Aorta (tissue), 5 donors: ENCODE results near the gene ONECUT2. TPM values are rescaled to one million over a fixed set of nuclear protein-coding genes. Genes with fewer than 3 reads are reported as not detected.

Experiments
- ATAC-seq: fragments of 200-7000 bp; cut with Tn5 transposase; one replicate; pipeline ENCODE4 v1.9.1; 2022; ENCODE audit warnings: moderate library complexity; ENCODE audit not compliant: low FRiP score
- DNase-seq, 2 donors: peaks; one replicate each; pipeline ENCODE4 v3.0.0-alpha.2; 2020
- H3K27ac ChIP-seq, 2 donors: one replicate each; pipeline ENCODE4 v1.5.1; 2013; ENCODE audit warnings: low read length in 2 of 2, mild to moderate bottlenecking in 2 of 2, moderate library complexity in 2 of 2, control low read depth in 1 of 2, inconsistent platforms in 1 of 2, low read depth in 1 of 2
- H3K27me3 ChIP-seq, 2 donors: one replicate each; pipeline ENCODE4 v1.6.1; 2013; ENCODE audit warnings: control low read depth in 1 of 2, low read length in 1 of 2, mild to moderate bottlenecking in 1 of 2, moderate library complexity in 1 of 2; ENCODE audit not compliant: insufficient read depth in 2 of 2, control insufficient read depth in 1 of 2
- H3K36me3 ChIP-seq, 2 donors: one replicate each; pipeline ENCODE4 v1.6.1; 2013; ENCODE audit warnings: control low read depth in 1 of 2, low read length in 1 of 2, mild to moderate bottlenecking in 1 of 2; ENCODE audit not compliant: insufficient read depth in 2 of 2, control insufficient read depth in 1 of 2
- H3K4me1 ChIP-seq, 2 donors: one replicate each; pipeline ENCODE4 v1.6.1; 2013; ENCODE audit warnings: low read length in 2 of 2, control low read depth in 1 of 2, mild to moderate bottlenecking in 1 of 2, moderate library complexity in 1 of 2; ENCODE audit not compliant: insufficient read depth in 2 of 2, control insufficient read depth in 1 of 2
- H3K4me3 ChIP-seq, 2 donors: one replicate each; pipeline ENCODE4 v1.5.1; 2013; ENCODE audit warnings: low read length in 2 of 2, control low read depth in 1 of 2, mild to moderate bottlenecking in 1 of 2
- H3K9me3 ChIP-seq: one replicate; pipeline ENCODE4 v1.6.1; 2013; ENCODE audit warnings: mild to moderate bottlenecking, low read length; ENCODE audit not compliant: control insufficient read depth
- WGBS, 2 donors: extraction: QIAGEN DNeasy Blood & Tissue Kit; methylation state at CpG; one replicate each; pipeline ENCODE4 v1.1.7; 2013; 5-methylcytosine and 5-hydroxymethylcytosine counted together
- intact Hi-C, 2 donors: fragments of 100-400 bp; cut with DNase I; formaldehyde crosslinking; loops; one replicate each; pipeline versions ENCODE4 v1.14.2 to v1.15.0; 2022
- polyA plus RNA-seq, 2 donors: library from polyadenylated mRNA; stranded (reverse); fragments of 200-250 nt; gene quantifications; one replicate each; pipeline ENCODE4 v1.2.3, GENCODE V29; 2013
- total RNA-seq, 2 donors: library from RNA; stranded (reverse); fragmentation: NEBNext Ultra II Directional; extraction: Animal tissue kit (Norgen Biotek cat#: 25700); gene quantifications; one replicate each; pipeline ENCODE4 v1.2.1, GENCODE V29; 2021
- donor health status: healthy with polysubstance abuse.
- donor health status: Bipolar disorder and iron deficiency.
- donor health status: DM: no; HTN: no; CAD: no.
- donor health status: DM: no; HTN: no; CAD: no.
- donor health status: DM: yes; HTN: yes; CAD: no.

Gene ONECUT2
- total and polyA plus RNA-seq, 4 donors: 0.03 to 0.69 (median 0.41) TPM

GRCh38 chr18:57433934-57434535 lies 1.1 kb upstream of the ONECUT2 start:
- no peak for ATAC-seq
- peaks cover 0 to 3% of the 10 kb centered on the region in 2 donors for H3K27me3 ChIP-seq

GRCh38 chr18:57435846-57436190 lies 644 bp downstream of the ONECUT2 start:
- Histone ChIP-seq H3K27me3 (peaks cover 0 to 6% of the 10 kb centered on the region in 2 donors), H3K36me3 (no peaks in the 10 kb centered on the region), H3K4me1 (no peaks in the 10 kb centered on the region), H3K9me3 (no peaks in the 10 kb centered on the region), H3K4me3 (peak overlapping the region; percentile 37 to 65), H3K27ac (no peak overlapping the region)
- DNase-seq: no peak
- intact Hi-C loops: loop anchor here in 1 of 2 donors (5.0 to 10.0 kb wide), 2 partner anchors 56 to 119 kb away; no protein-coding TSS in a partner anchor
- no peak for ATAC-seq
- 0 to 1% methylated on average over 8 to 44 of the region's 44 CpGs for WGBS, 2 donors

More at GRCh38 chr18:57433934-57434535, 1.1 kb upstream of the ONECUT2 start:
- 6 to 7% methylated on average over 25 of the region's 25 CpGs for WGBS, 2 donors
- H3K4me3 ChIP-seq: peak overlapping the region in 1 of 2 donors; percentile 4
- no peaks in the 10 kb centered on the region for H3K36me3 ChIP-seq
- DNase-seq: no peak
- H3K27ac ChIP-seq: no peak overlapping the region
- intact Hi-C loops: loop anchor here in 1 of 2 donors (10.0 kb wide), 1 partner anchor 121 kb away; no protein-coding TSS in a partner anchor
- no peaks in the 10 kb centered on the region for H3K4me1 ChIP-seq
- no peaks in the 10 kb centered on the region for H3K9me3 ChIP-seq

- Histone ChIP-seq H3K36me3 (no peaks in the 10 kb centered on the region), H3K4me1 (no peaks in the 10 kb centered on the region), H3K4me3 (no peak overlapping the region), H3K27me3 (peaks cover 0 to 6% of the 10 kb centered on the region in 2 donors), H3K9me3 (no peaks in the 10 kb centered on the region), H3K27ac (no peak overlapping the region)
- no peak for ATAC-seq
- no peak for DNase-seq
- 2 to 4% methylated on average over 62 of the region's 62 CpGs for WGBS, 2 donors
- intact Hi-C loops: loop anchor here in 1 of 2 donors (5.0 to 10.0 kb wide), 2 partner anchors 56 to 118 kb away; no protein-coding TSS in a partner anchor
These were observed 1.2 kb downstream of the ONECUT2 start for GRCh38 chr18:57436191-57436964.

- no peak for ATAC-seq
- H3K4me3 ChIP-seq: no peak overlapping the region
- no peaks in the 10 kb centered on the region for H3K4me1 ChIP-seq
- intact Hi-C loops: loop anchor here in 1 of 2 donors (5.0 to 10.0 kb wide), 2 partner anchors 55 to 118 kb away; no protein-coding TSS in a partner anchor
- DNase-seq: no peak
- no peak overlapping the region for H3K27ac ChIP-seq
- H3K9me3 ChIP-seq: no peaks in the 10 kb centered on the region
- H3K27me3 ChIP-seq: peaks cover 0 to 6% of the 10 kb centered on the region in 2 donors
- 9% methylated on average over 13 of the region's 13 CpGs for WGBS, 2 donors
- H3K36me3 ChIP-seq: no peaks in the 10 kb centered on the region
These were observed 1.8 kb downstream of the ONECUT2 start for GRCh38 chr18:57436965-57437333.

GRCh38 chr18:57437402-57437765 lies 2.2 kb downstream of the ONECUT2 start:
- ATAC-seq: no peak
- H3K36me3 ChIP-seq: no peaks in the 10 kb centered on the region
- no peaks in the 10 kb centered on the region for H3K9me3 ChIP-seq
- H3K4me3 ChIP-seq: no peak overlapping the region
- peaks cover 0 to 6% of the 10 kb centered on the region in 2 donors for H3K27me3 ChIP-seq
- whole genome bisulfite sequencing, 2 donors: 1 to 3% methylated on average over 16 of the region's 16 CpGs
- intact Hi-C loops: loop anchor here in 1 of 2 donors (5.0 to 10.0 kb wide), 2 partner anchors 55 to 117 kb away; no protein-coding TSS in a partner anchor
- H3K27ac ChIP-seq: no peak overlapping the region
- no peak for DNase-seq
- H3K4me1 ChIP-seq: no peaks in the 10 kb centered on the region

- Histone ChIP-seq H3K27ac (no peak overlapping the region), H3K27me3 (peaks cover 0 to 6% of the 10 kb centered on the region in 2 donors), H3K4me3 (no peak overlapping the region), H3K4me1 (no peaks in the 10 kb centered on the region), H3K9me3 (no peaks in the 10 kb centered on the region), H3K36me3 (no peaks in the 10 kb centered on the region)
- WGBS, 2 donors: 3% methylated on average over 71 to 72 of the region's 72 CpGs
- peak in 1 of 2 donors; percentile 79 for DNase-seq
- intact Hi-C loops: loop anchor here in 1 of 2 donors (5.0 to 10.0 kb wide), 2 partner anchors 54 to 117 kb away; no protein-coding TSS in a partner anchor
- no peak for ATAC-seq
These were observed 2.8 kb downstream of the ONECUT2 start for GRCh38 chr18:57437766-57438671.

GRCh38 chr18:57438743-57439608 lies 3.8 kb downstream of the ONECUT2 start:
- H3K36me3 ChIP-seq: no peaks in the 10 kb centered on the region
- intact Hi-C loops: loop anchor here in 1 of 2 donors (5.0 to 10.0 kb wide), 2 partner anchors 53 to 116 kb away; no protein-coding TSS in a partner anchor
- no peak overlapping the region for H3K4me3 ChIP-seq
- peaks cover 0 to 6% of the 10 kb centered on the region in 2 donors for H3K27me3 ChIP-seq
- H3K4me1 ChIP-seq: no peaks in the 10 kb centered on the region
- no peak overlapping the region for H3K27ac ChIP-seq
- DNase-seq (no peak), ATAC-seq (no peak)
- H3K9me3 ChIP-seq: no peaks in the 10 kb centered on the region
- 37% methylated on average over 31 of the region's 31 CpGs for WGBS, 2 donors
